Osteoblast (primary cell): Measurements from ENCODE around the gene TLE4. TPM values are rescaled to one million over a fixed set of nuclear protein-coding genes. Genes with fewer than 3 reads are reported as not detected.

ENCODE experiments used
- DNase-seq: peaks from one replicate; pipeline ENCODE4 v3.0.0; 2011; ENCODE audit warnings: low spot score, mixed read lengths; ENCODE audit not compliant: insufficient read length; ENCODE audit errors: missing footprints
- H2AFZ ChIP-seq: 2 replicates; pipeline ENCODE4 v1.6.0; 2011; ENCODE audit warnings: mild to moderate bottlenecking, low read length
- H3K27ac ChIP-seq: 2 replicates; pipeline ENCODE4 v1.5.1; 2011; ENCODE audit warnings: mild to moderate bottlenecking, low read depth, low read length, moderate library complexity
- H3K27me3 ChIP-seq: 2 replicates; pipeline ENCODE4 v1.6.0; 2012; ENCODE audit warnings: mild to moderate bottlenecking, control low read depth, inconsistent platforms, low read length, moderate library complexity; ENCODE audit not compliant: insufficient read depth
- H3K36me3 ChIP-seq: 2 replicates; pipeline ENCODE4 v1.5.1; 2011; ENCODE audit warnings: mild to moderate bottlenecking, low read length, control low read depth, moderate library complexity; ENCODE audit not compliant: insufficient read depth
- H3K4me1 ChIP-seq: 2 replicates; pipeline ENCODE4 v1.5.1; 2011; ENCODE audit warnings: mild to moderate bottlenecking, low read length, control low read depth, moderate library complexity; ENCODE audit not compliant: insufficient read depth
- H3K4me2 ChIP-seq: 2 replicates; pipeline ENCODE4 v1.6.0; 2011; ENCODE audit warnings: mild to moderate bottlenecking, low read length; ENCODE audit not compliant: insufficient read depth
- H3K4me3 ChIP-seq: fragments of 200-600 bp; sonication (generic); 3 replicates; pipeline ENCODE4 v1.5.1; 2012; ENCODE audit warnings: mild to moderate bottlenecking, low read length, inconsistent platforms; ENCODE audit not compliant: insufficient read depth
- H3K79me2 ChIP-seq: 2 replicates; pipeline ENCODE4 v1.6.0; 2012; ENCODE audit warnings: mild to moderate bottlenecking, low read length, control low read depth, inconsistent platforms; ENCODE audit not compliant: insufficient read depth
- H3K9me3 ChIP-seq: 2 replicates; pipeline ENCODE4 v1.5.1; 2011; ENCODE audit warnings: low read depth, low read length, control low read depth
- H4K20me1 ChIP-seq: 2 replicates; pipeline ENCODE4 v1.6.0; 2012; ENCODE audit warnings: mild to moderate bottlenecking, low read length, control low read depth; ENCODE audit not compliant: insufficient read depth
- total RNA-seq: library from RNA; depleted of rRNA; stranded (reverse); fragments of >200 nt; gene quantifications from 2 replicates; pipeline ENCODE4 v1.2.3, GENCODE V29; 2012
- TF ChIP-seq, protein P1 (sequence below): IDR thresholded peaks from 2 replicates; pipeline ENCODE4 v1.5.1; 2011; ENCODE audit warnings: mild to moderate bottlenecking, low read depth, low read length, moderate library complexity; ENCODE audit errors: extremely low read depth

TLE4 gene
- total RNA-seq, 1 donor, result 62.2 TPM

DNA sequence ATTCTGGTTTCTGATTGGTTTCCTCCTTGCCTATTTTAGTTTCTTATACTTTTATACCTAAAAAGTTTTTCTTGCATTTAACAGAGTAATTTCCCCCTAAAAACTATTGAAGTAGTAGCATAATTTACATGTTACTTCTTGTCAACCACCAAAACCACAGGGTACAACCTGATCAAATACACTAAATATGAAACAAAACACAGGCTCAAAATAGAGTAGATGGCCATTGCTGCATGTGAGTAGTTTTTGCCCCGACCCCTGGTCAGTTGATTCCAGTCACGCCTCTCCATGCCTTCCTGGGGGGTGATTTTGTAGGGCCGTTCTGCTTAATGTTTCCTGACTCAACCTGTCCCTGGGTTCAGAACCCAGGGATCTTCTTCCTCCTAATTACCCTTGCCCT lies 101.8 kb downstream of the TLE4 start:
- H3K4me1 ChIP-seq, result peaks cover 5% of the 10 kb centered on the region

DNA sequence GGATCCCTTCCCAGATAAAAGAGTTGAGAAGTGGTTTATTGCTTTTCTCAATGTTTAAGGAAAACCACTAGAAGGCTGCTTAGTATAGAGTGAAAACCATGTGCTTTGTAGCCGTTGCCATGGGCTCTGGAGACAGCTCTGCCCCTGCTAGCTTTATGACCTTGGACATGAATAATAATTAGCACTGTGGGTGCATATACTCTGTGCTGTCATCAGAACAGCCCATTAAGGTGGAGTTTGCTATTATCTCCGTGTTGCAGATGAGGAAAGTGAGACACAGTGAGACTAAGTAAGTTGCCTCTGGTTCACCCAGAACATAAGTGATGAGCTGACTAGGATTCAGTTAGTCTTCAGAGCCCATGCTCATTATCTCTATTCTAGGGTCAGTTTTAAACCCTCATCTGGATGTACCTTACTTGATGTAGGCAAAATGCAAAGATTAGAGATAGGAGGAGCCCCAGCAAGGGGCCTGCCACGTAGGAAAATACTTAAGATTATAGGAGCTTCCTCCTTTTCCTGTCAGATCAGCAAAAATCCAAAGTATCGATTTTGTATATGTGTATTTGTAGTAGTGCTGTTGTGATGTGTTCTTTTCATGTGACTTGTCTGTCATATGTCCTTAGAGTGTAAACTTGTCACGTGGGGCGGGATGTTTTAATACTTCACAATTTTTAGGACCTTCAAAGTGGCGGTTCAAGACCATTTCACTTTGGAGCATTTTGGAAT lies 102.5 kb downstream of the TLE4 start:
- TF ChIP-seq, protein P1, sequence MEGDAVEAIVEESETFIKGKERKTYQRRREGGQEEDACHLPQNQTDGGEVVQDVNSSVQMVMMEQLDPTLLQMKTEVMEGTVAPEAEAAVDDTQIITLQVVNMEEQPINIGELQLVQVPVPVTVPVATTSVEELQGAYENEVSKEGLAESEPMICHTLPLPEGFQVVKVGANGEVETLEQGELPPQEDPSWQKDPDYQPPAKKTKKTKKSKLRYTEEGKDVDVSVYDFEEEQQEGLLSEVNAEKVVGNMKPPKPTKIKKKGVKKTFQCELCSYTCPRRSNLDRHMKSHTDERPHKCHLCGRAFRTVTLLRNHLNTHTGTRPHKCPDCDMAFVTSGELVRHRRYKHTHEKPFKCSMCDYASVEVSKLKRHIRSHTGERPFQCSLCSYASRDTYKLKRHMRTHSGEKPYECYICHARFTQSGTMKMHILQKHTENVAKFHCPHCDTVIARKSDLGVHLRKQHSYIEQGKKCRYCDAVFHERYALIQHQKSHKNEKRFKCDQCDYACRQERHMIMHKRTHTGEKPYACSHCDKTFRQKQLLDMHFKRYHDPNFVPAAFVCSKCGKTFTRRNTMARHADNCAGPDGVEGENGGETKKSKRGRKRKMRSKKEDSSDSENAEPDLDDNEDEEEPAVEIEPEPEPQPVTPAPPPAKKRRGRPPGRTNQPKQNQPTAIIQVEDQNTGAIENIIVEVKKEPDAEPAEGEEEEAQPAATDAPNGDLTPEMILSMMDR, result no peak
- no peak overlapping the region for H3K27ac ChIP-seq
- no peaks in the 10 kb centered on the region for H3K79me2 ChIP-seq
- H3K4me2 ChIP-seq, result no peak overlapping the region
- H3K4me1 ChIP-seq, result no peaks in the 10 kb centered on the region
- no peaks in the 10 kb centered on the region for H3K9me3 ChIP-seq
- no peaks in the 10 kb centered on the region for H4K20me1 ChIP-seq
- H3K4me3 ChIP-seq, result no peak overlapping the region
- no peak for DNase-seq
- no peaks in the 10 kb centered on the region for H3K27me3 ChIP-seq
- H3K36me3 ChIP-seq, result peaks cover 4% of the 10 kb centered on the region
- no peak overlapping the region for H2AFZ ChIP-seq

More for the DNA sequence above, 101.8 kb downstream of the TLE4 start:
- DNase-seq, result no peak
- H4K20me1 ChIP-seq, result no peaks in the 10 kb centered on the region
- no peaks in the 10 kb centered on the region for H3K27me3 ChIP-seq
- no peak overlapping the region for H3K27ac ChIP-seq
- H3K4me2 ChIP-seq, result no peak overlapping the region
- TF ChIP-seq, protein P1, result no peak
- H3K36me3 ChIP-seq, result peaks cover 4% of the 10 kb centered on the region
- no peaks in the 10 kb centered on the region for H3K79me2 ChIP-seq
- H3K9me3 ChIP-seq, result no peaks in the 10 kb centered on the region
- H3K4me3 ChIP-seq, result no peak overlapping the region
- H2AFZ ChIP-seq, result no peak overlapping the region

DNA sequence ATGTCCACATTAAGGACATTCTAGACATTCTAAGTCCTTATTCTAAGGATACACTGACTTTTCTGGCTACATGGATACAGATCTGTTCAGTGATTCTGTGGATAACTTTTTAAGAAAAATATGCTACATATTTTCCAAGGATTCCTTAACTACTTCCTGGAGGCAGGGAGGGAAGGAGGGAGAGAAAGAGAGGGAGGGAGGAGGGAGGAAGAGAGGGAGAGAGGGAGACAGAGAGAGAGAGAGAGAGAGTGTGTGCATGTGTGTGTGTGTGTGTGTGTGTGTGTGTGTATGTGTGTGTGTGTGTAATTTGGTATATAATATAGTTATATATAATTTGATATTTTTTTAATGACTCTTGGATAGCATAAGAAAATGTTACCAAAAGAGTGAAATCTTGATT lies 109.8 kb downstream of the TLE4 start:
- peaks cover 3% of the 10 kb centered on the region for H3K79me2 ChIP-seq
- peaks cover 21% of the 10 kb centered on the region for H3K4me1 ChIP-seq
- H3K36me3 ChIP-seq, result no peaks in the 10 kb centered on the region
- no peak overlapping the region for H3K4me3 ChIP-seq
- no peak overlapping the region for H2AFZ ChIP-seq
- H3K4me2 ChIP-seq, result no peak overlapping the region
- H3K27me3 ChIP-seq, result no peaks in the 10 kb centered on the region
- DNase-seq, result no peak
- TF ChIP-seq, protein P1, result no peak
- no peaks in the 10 kb centered on the region for H4K20me1 ChIP-seq
- H3K9me3 ChIP-seq, result no peaks in the 10 kb centered on the region
- no peak overlapping the region for H3K27ac ChIP-seq

DNA sequence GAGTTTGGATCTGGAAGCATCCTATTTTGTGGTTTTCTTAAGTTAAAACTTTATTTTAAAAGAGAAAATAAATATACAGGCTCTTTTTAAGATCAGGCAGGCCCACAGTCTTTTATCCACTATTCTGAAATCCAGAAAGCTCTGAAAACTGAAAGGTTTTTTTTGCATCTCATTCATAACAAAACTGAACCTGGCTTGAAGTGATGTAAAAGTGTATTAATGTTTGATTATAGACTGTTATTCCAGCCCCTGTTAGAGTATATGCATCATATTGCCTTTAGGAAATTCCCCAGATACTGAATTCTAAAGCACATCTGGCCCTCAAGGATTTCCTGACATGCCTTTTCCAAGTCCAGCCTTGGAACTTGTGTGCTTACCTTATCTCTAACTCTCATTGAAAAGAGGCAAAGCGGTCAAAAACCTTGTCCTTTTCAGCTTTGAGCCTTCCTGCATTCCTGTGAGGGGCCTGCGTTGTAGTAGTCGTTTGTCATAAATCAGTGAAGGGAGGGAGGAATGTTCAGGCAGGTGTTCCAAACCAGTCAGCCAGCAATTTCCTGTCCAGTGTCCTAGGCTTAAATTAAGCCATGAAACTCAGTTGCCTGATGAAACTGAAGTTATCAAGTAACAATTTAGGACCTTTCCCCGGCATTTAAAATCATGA lies 110.4 kb downstream of the TLE4 start:
- Histone ChIP-seq H3K27ac (no peak overlapping the region), H3K36me3 (no peaks in the 10 kb centered on the region), H3K79me2 (peaks cover 3% of the 10 kb centered on the region), H2AFZ (no peak overlapping the region), H3K4me3 (no peak overlapping the region), H3K4me1 (peaks cover 28% of the 10 kb centered on the region), H3K27me3 (no peaks in the 10 kb centered on the region), H3K9me3 (no peaks in the 10 kb centered on the region), H3K4me2 (no peak overlapping the region), H4K20me1 (no peaks in the 10 kb centered on the region)
- no peak for DNase-seq
- TF ChIP-seq, protein P1, result no peak
